Lower lobe of right lung (tissue), 2 donors: ENCODE measurements around the gene GCN1. TPM values are rescaled to one million over a fixed set of nuclear protein-coding genes. Genes with fewer than 3 reads are reported as not detected.

Experiments
- ATAC-seq, 2 donors: fragments of 200-7000 bp; cut with Tn5 transposase; one replicate each; pipeline ENCODE4 v1.9.1; 2020 to 2022; ENCODE audit warnings: mild to moderate bottlenecking in 2 of 2, moderate library complexity in 2 of 2
- DNase-seq: peaks from one replicate; pipeline ENCODE4 v3.0.0-alpha.2; 2020
- H3K27ac ChIP-seq: fragments of 200-600 bp; one replicate; pipeline ENCODE4 v1.8.0; 2022
- H3K27me3 ChIP-seq: fragments of 200-600 bp; one replicate; pipeline ENCODE4 v1.8.0; 2022; ENCODE audit warnings: low read depth
- H3K36me3 ChIP-seq: fragments of 200-600 bp; one replicate; pipeline ENCODE4 v1.8.0; 2022; ENCODE audit warnings: mild to moderate bottlenecking
- H3K4me1 ChIP-seq: fragments of 200-600 bp; one replicate; pipeline ENCODE4 v1.8.0; 2022
- H3K4me3 ChIP-seq: fragments of 200-600 bp; one replicate; pipeline ENCODE4 v1.8.0; 2022; ENCODE audit warnings: mild to moderate bottlenecking
- H3K9me3 ChIP-seq: fragments of 200-600 bp; one replicate; pipeline ENCODE4 v1.8.0; 2022
- intact Hi-C: fragments of 100-400 bp; cut with DNase I; formaldehyde crosslinking; loops from one replicate; pipeline ENCODE4 v1.11.0; 2022
- total RNA-seq: library from RNA; stranded (reverse); fragmentation: NEBNext Ultra II Directional; extraction: Animal tissue kit (Norgen Biotek cat#: 25700); gene quantifications from one replicate; pipeline ENCODE4 v1.2.1, GENCODE V29; 2021
- TF ChIP-seq, protein P1 (sequence below): fragments of 200-600 bp; IDR thresholded peaks from one replicate; pipeline ENCODE4 v1.8.0; 2022; ENCODE audit warnings: antibody characterized with exemption, mild to moderate bottlenecking
- donor health status: DM: no; HTN: yes; CAD: no; lungs with severe emphysema.

GCN1 gene
- total RNA-seq, 1 donor from 2014 or later, result 73.6 TPM

DNA sequence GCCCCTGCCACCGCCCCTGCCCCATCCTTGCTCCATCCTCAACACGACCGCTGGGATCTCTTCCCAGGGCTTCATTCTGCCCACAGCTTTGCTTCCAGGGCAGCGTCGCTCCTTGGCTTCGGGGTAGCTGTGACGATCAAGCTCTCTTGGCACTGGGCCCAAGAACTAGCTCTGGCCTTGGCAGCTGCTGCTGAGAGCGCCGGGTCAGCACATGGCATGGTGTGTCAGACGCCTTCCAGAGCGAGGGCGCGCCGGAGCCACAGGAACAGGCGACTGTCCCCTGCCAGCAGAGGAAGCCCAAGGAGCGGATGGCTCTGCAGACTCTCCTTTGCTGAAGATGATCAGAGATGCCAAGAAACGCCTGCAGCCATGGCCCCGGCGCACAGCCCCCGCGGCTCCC lies 93.9 kb downstream of the GCN1 start:
- intact Hi-C loops, result no loop called here
- DNase-seq, result no peak
- peaks cover 30% of the 10 kb centered on the region for H3K4me1 ChIP-seq

DNA sequence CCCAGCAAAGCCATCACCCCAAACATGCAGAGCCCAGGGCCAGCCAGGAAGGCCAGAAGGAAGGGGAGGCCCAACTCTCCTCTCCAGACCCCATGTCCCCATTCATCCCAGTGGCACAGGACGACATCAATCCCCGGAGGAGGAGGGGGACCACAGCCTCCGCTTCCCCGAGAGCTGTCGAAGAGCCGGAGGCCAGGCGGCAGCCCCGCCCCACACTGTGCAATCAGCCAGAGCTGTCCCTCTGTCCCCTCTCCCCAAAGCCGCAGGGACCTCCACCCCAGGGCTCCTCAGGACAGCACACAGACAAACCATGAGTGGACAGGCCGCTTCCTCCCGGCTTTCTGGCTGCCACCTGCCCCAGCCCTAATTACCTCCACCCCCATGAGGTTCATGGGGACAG lies 94.8 kb downstream of the GCN1 start:
- Histone ChIP-seq H3K27me3 (no peaks in the 10 kb centered on the region), H3K4me3 (no peak overlapping the region), H3K36me3 (peaks cover 92% of the 10 kb centered on the region), H3K27ac (no peak overlapping the region), H3K4me1 (peaks cover 30% of the 10 kb centered on the region), H3K9me3 (no peaks in the 10 kb centered on the region)
- ATAC-seq (no peak), DNase-seq (no peak)
- intact Hi-C loops, result no loop called here
- TF ChIP-seq, protein P1, sequence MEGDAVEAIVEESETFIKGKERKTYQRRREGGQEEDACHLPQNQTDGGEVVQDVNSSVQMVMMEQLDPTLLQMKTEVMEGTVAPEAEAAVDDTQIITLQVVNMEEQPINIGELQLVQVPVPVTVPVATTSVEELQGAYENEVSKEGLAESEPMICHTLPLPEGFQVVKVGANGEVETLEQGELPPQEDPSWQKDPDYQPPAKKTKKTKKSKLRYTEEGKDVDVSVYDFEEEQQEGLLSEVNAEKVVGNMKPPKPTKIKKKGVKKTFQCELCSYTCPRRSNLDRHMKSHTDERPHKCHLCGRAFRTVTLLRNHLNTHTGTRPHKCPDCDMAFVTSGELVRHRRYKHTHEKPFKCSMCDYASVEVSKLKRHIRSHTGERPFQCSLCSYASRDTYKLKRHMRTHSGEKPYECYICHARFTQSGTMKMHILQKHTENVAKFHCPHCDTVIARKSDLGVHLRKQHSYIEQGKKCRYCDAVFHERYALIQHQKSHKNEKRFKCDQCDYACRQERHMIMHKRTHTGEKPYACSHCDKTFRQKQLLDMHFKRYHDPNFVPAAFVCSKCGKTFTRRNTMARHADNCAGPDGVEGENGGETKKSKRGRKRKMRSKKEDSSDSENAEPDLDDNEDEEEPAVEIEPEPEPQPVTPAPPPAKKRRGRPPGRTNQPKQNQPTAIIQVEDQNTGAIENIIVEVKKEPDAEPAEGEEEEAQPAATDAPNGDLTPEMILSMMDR, result no peak

More for the DNA sequence above, 93.9 kb downstream of the GCN1 start:
- Histone ChIP-seq H3K27ac (no peak overlapping the region), H3K36me3 (peaks cover 94% of the 10 kb centered on the region), H3K27me3 (no peaks in the 10 kb centered on the region), H3K9me3 (no peaks in the 10 kb centered on the region), H3K4me3 (no peak overlapping the region)
- peak in 1 of 2 donors; percentile 5 for ATAC-seq
- TF ChIP-seq, protein P1, result no peak

DNA sequence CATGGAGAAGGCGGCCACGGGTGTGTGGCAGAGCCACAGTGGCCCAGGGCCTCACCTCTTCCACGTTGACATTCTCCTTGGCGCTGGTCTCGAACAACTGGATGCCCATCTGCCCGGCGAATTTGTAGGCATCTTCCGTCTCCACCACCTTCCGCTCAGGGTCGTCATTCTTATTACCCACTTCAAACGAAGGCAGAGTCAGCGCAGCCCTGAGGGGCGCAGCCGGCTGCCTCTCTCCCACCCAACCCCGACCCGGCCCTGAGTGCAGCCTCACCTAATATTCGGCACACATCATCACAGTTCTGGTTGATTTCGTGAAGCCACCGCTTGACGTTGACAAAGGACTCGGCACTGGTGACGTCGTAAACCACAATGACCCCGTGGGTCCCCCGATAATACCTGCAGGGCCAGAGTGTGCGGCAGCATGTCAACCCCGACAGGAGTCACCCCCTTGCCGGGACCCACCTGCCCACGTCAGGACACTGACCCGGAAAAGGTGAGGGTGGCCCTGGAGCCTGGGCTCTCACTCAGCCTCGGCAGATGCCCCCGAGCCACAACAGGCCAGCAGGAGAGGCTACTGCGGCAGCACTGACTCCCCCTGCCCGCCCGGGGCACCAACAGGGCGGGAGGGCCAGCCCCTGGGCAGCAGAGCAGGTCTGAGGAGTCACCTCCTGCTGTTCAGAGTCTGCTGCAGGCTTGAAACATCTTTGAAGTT lies 95.6 kb downstream of the GCN1 start:
- ATAC-seq, result no peak
- no peak overlapping the region for H3K27ac ChIP-seq
- DNase-seq, result no peak
- intact Hi-C loops, result no loop called here
- no peak overlapping the region for H3K4me3 ChIP-seq
- TF ChIP-seq, protein P1, result no peak
- H3K9me3 ChIP-seq, result no peaks in the 10 kb centered on the region
- H3K36me3 ChIP-seq, result peaks cover 93% of the 10 kb centered on the region
- no peaks in the 10 kb centered on the region for H3K27me3 ChIP-seq
- peaks cover 30% of the 10 kb centered on the region for H3K4me1 ChIP-seq

DNA sequence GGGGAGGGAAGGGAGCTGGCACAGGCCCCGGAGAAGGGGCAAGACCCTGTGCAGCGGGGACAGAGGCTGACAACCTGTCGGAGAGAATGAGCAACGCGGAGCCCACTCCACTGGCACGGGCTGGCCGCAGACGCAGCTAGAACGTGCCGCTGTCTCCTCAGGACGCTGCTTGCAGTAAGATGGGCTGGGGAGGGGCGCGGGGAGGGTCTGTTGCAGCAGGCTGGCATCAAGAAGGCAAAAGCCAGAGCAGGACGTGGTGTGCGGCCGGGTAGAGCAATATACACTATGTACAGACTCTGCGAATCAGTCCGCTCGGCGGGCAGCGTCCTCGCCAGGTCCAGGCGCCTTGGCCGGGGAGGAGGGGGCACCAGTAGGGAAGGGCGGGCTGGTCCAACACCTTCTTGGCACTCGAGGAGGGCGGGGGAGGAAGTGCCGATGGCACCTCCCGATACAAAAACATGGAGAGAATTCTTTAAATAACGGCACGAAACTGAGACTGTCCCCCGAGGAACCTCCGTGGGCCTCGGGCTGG lies 97.8 kb downstream of the GCN1 start:
- no peaks in the 10 kb centered on the region for H3K9me3 ChIP-seq
- no peaks in the 10 kb centered on the region for H3K27me3 ChIP-seq
- H3K4me3 ChIP-seq, result no peak overlapping the region
- ATAC-seq (no peak), DNase-seq (no peak)
- peaks cover 19% of the 10 kb centered on the region for H3K4me1 ChIP-seq
- peaks cover 87% of the 10 kb centered on the region for H3K36me3 ChIP-seq
- no peak overlapping the region for H3K27ac ChIP-seq
- intact Hi-C loops, result no loop called here
- TF ChIP-seq, protein P1, result no peak

DNA sequence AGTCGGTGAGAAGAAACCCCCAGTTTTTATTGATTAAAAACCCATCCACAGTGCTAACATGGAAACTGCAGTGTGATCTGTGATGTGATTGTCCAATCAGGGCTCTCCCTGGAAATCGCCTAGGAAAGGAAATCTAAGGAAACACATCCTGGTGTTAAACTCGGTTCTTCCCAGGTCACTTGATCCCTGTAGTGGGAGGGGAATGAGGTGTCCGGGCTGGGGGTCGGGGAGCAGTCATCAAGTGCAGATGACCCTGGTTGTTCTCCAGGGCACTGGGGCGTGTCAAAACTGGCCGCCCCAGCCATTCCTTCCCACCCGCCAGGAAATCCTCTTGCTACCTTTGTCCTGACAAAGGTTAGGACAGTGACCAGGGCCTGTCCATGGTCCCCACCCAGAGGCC lies 98.8 kb downstream of the GCN1 start:
- H3K27ac ChIP-seq, result no peak overlapping the region
- intact Hi-C loops, result no loop called here
- H3K36me3 ChIP-seq, result peaks cover 81% of the 10 kb centered on the region

More for the DNA sequence above, 98.8 kb downstream of the GCN1 start:
- no peak for ATAC-seq
- DNase-seq, result no peak
- Histone ChIP-seq H3K9me3 (no peaks in the 10 kb centered on the region), H3K4me1 (peaks cover 9% of the 10 kb centered on the region), H3K4me3 (no peak overlapping the region), H3K27me3 (no peaks in the 10 kb centered on the region)
- TF ChIP-seq, protein P1, result no peak
